Memory B cell (primary cell): ENCODE data around the gene MVD.
A peak's percentile ranks its signal among the peaks of the same experiment; 100 is the strongest.

Experiments used
- ATAC-seq: fragments of 150-1000 bp; cut with Tn5 transposase; 2 replicates; pipeline ENCODE4 v1.10.0; 2021; ENCODE audit warnings: low read depth, mild to moderate bottlenecking, moderate library complexity
- DNase-seq, 2 donors: peaks; one replicate each; pipeline ENCODE4 v3.0.0; 2022; ENCODE audit warnings: low spot score in 2 of 2
- H3K27ac Mint-ChIP-seq: one replicate; pipeline ENCODE4 v1.8.0; 2022; ENCODE audit warnings: mild to moderate bottlenecking, moderate library complexity, mixed read lengths
- H3K27me3 Mint-ChIP-seq: one replicate; pipeline ENCODE4 v1.8.0; 2022; ENCODE audit warnings: mixed read lengths
- H3K36me3 Mint-ChIP-seq: one replicate; pipeline ENCODE4 v1.8.0; 2022; ENCODE audit warnings: mild to moderate bottlenecking, mixed read lengths
- H3K4me1 Mint-ChIP-seq: one replicate; pipeline ENCODE4 v1.8.0; 2022; ENCODE audit warnings: mixed read lengths
- H3K4me3 Mint-ChIP-seq: one replicate; pipeline ENCODE4 v1.8.0; 2022; ENCODE audit warnings: mild to moderate bottlenecking, moderate library complexity, mixed read lengths
- H3K9me3 Mint-ChIP-seq: one replicate; pipeline ENCODE4 v1.8.0; 2022; ENCODE audit warnings: mixed read lengths

MVD gene

GRCh38 chr16:88662843-88663606, at the start of gene MVD:
MVD (minus strand) TSS chr16:88663091; CDS start chr16:88663080, 11 bp downstream.
- Mint-ChIP-seq H3K4me3 (peak within 1 kb of the TSS; percentile 94), H3K27me3 (no peaks in the 10 kb centered on the region), H3K4me1 (peaks cover 20% of the 10 kb centered on the region), H3K9me3 (no peaks in the 10 kb centered on the region), H3K27ac (peak within 1 kb of the TSS; percentile 94), H3K36me3 (peaks cover 2% of the 10 kb centered on the region)
- DNase-seq = peak; percentile 87 to 91
- peak; percentile 96 for ATAC-seq

- DNase-seq (no peak), ATAC-seq (no peak)
- Mint-ChIP-seq H3K4me1 (peaks cover 5% of the 10 kb centered on the region), H3K4me3 (no peak overlapping the region), H3K27me3 (no peaks in the 10 kb centered on the region), H3K9me3 (no peaks in the 10 kb centered on the region), H3K27ac (no peak overlapping the region), H3K36me3 (peaks cover 4% of the 10 kb centered on the region)
Measured at GRCh38 chr16:88712362-88712979, 49.6 kb upstream of the MVD start.

GRCh38 chr16:88711750-88712340, 49.0 kb upstream of the MVD start:
- Mint-ChIP-seq H3K4me3 (no peak overlapping the region), H3K9me3 (no peaks in the 10 kb centered on the region), H3K4me1 (peaks cover 11% of the 10 kb centered on the region), H3K27me3 (no peaks in the 10 kb centered on the region), H3K36me3 (no peaks in the 10 kb centered on the region), H3K27ac (peak overlapping the region; percentile 50)
- ATAC-seq = no peak
- no peak for DNase-seq

- no peaks in the 10 kb centered on the region for H3K27me3 Mint-ChIP-seq
- H3K4me1 Mint-ChIP-seq = peaks cover 11% of the 10 kb centered on the region
- no peak for ATAC-seq
- H3K27ac Mint-ChIP-seq = no peak overlapping the region
- no peaks in the 10 kb centered on the region for H3K9me3 Mint-ChIP-seq
- DNase-seq = no peak
- H3K4me3 Mint-ChIP-seq = no peak overlapping the region
- H3K36me3 Mint-ChIP-seq = no peaks in the 10 kb centered on the region
Measured at GRCh38 chr16:88710556-88710955, 47.7 kb upstream of the MVD start.

GRCh38 chr16:88706965-88707826, 44.3 kb upstream of the MVD start:
- H3K36me3 Mint-ChIP-seq = no peaks in the 10 kb centered on the region
- no peaks in the 10 kb centered on the region for H3K9me3 Mint-ChIP-seq
- peak overlapping the region; percentile 89 for H3K27ac Mint-ChIP-seq
- H3K27me3 Mint-ChIP-seq = no peaks in the 10 kb centered on the region
- ATAC-seq = no peak
- peak overlapping the region; percentile 86 for H3K4me3 Mint-ChIP-seq
- peaks cover 34% of the 10 kb centered on the region for H3K4me1 Mint-ChIP-seq
- no peak for DNase-seq

- no peaks in the 10 kb centered on the region for H3K36me3 Mint-ChIP-seq
- no peaks in the 10 kb centered on the region for H3K9me3 Mint-ChIP-seq
- peak within 1 kb of the TSS; percentile 86 for H3K4me3 Mint-ChIP-seq
- peaks cover 41% of the 10 kb centered on the region for H3K4me1 Mint-ChIP-seq
- ATAC-seq (peak; percentile 82), DNase-seq (peak; percentile 88 to 95)
- peak within 1 kb of the TSS; percentile 89 for H3K27ac Mint-ChIP-seq
- H3K27me3 Mint-ChIP-seq = no peaks in the 10 kb centered on the region
Measured at GRCh38 chr16:88706229-88706964, 43.5 kb upstream of the MVD start, which contains the start of the genes CTU2 and RNF166. CTU2 (plus strand) TSS chr16:88706503; CDS start chr16:88706531, 28 bp downstream. RNF166 (minus strand) TSS chr16:88706408; CDS start chr16:88706325, 83 bp downstream.

GRCh38 chr16:88705801-88706228, 42.9 kb upstream of the MVD start:
- Mint-ChIP-seq H3K9me3 (no peaks in the 10 kb centered on the region), H3K27me3 (no peaks in the 10 kb centered on the region), H3K36me3 (no peaks in the 10 kb centered on the region), H3K27ac (peak overlapping the region; percentile 89), H3K4me3 (peak overlapping the region; percentile 86), H3K4me1 (peaks cover 46% of the 10 kb centered on the region)
- ATAC-seq (peak; percentile 14), DNase-seq (no peak)

- DNase-seq (peak in 1 of 2 donors; percentile 32), ATAC-seq (no peak)
- H3K36me3 Mint-ChIP-seq = no peaks in the 10 kb centered on the region
- peaks cover 45% of the 10 kb centered on the region for H3K4me1 Mint-ChIP-seq
- peak overlapping the region; percentile 89 for H3K27ac Mint-ChIP-seq
- peak overlapping the region; percentile 79 for H3K4me3 Mint-ChIP-seq
- no peaks in the 10 kb centered on the region for H3K9me3 Mint-ChIP-seq
- H3K27me3 Mint-ChIP-seq = no peaks in the 10 kb centered on the region
Measured at GRCh38 chr16:88705076-88705684, 42.3 kb upstream of the MVD start.

GRCh38 chr16:88703486-88704309, 40.8 kb upstream of the MVD start:
- Mint-ChIP-seq H3K27ac (peak overlapping the region; percentile 62), H3K4me3 (peak overlapping the region; percentile 79), H3K36me3 (no peaks in the 10 kb centered on the region), H3K4me1 (peaks cover 52% of the 10 kb centered on the region), H3K27me3 (no peaks in the 10 kb centered on the region), H3K9me3 (no peaks in the 10 kb centered on the region)
- ATAC-seq (no peak), DNase-seq (peak in 1 of 2 donors; percentile 39)

- peaks cover 55% of the 10 kb centered on the region for H3K4me1 Mint-ChIP-seq
- ATAC-seq (no peak), DNase-seq (no peak)
- peak overlapping the region; percentile 62 for H3K27ac Mint-ChIP-seq
- no peaks in the 10 kb centered on the region for H3K9me3 Mint-ChIP-seq
- H3K36me3 Mint-ChIP-seq = peaks cover 1% of the 10 kb centered on the region
- H3K27me3 Mint-ChIP-seq = no peaks in the 10 kb centered on the region
- H3K4me3 Mint-ChIP-seq = peak overlapping the region; percentile 79
Measured at GRCh38 chr16:88702371-88703210, 39.7 kb upstream of the MVD start.

- peaks cover 1% of the 10 kb centered on the region for H3K36me3 Mint-ChIP-seq
- no peaks in the 10 kb centered on the region for H3K9me3 Mint-ChIP-seq
- no peak for ATAC-seq
- peak overlapping the region; percentile 79 for H3K4me3 Mint-ChIP-seq
- H3K27ac Mint-ChIP-seq = peak overlapping the region; percentile 62
- H3K4me1 Mint-ChIP-seq = peaks cover 47% of the 10 kb centered on the region
- no peak for DNase-seq
- no peaks in the 10 kb centered on the region for H3K27me3 Mint-ChIP-seq
Measured at GRCh38 chr16:88701581-88702370, 38.9 kb upstream of the MVD start.
